HepG2 (cell line): ENCODE measurements around the gene CAMK4. TPM values are rescaled to one million over a fixed set of nuclear protein-coding genes. Genes with fewer than 3 reads are reported as not detected.

Experiments
- ATAC-seq: fragments of 200-7000 bp; cut with Tn5 transposase; 3 replicates; pipeline ENCODE4 v1.9.1; 2020; ENCODE audit warnings: mild to moderate bottlenecking, moderate library complexity
- BruUV-seq: library from RNA; stranded (reverse); fragments of 400-500 nt; replicated peaks from 2 replicates; lab custom pipeline; 2021; lab: Mats Ljungman, UMichigan
- CTCF ChIA-PET: fragments of 300-600 bp; formaldehyde crosslinking; extraction: SDS; loops from one replicate; lab custom pipeline; 2021; ENCODE audit warnings: low total read pairs, inconsistent platforms, low intra/inter-chr PET ratio; lab: Yijun Ruan, JAX
- POLR2A ChIA-PET: fragments of 350-600 bp; sonication (Branson Sonifier 250); formaldehyde crosslinking; loops from one replicate; lab custom pipeline; 2020; ENCODE audit warnings: antibody characterized with exemption, inconsistent platforms; lab: Yijun Ruan, JAX
- DNase-seq: peaks from one replicate; pipeline ENCODE4 v3.0.0-alpha.2; 2015; ENCODE audit warnings: low spot score
- FAIRE-seq: peaks from 3 replicates; lab custom pipeline; 2011; peaks lifted over from hg19 to GRCh38; lab: Jason Lieb, UNC
- H2AFZ ChIP-seq: one replicate; pipeline ENCODE4 v1.6.1; 2011; ENCODE audit warnings: low read length, inconsistent platforms
- H3K27ac ChIP-seq: fragments of 300-600 bp; 3 replicates; pipeline ENCODE4 v1.8.0; 2011; ENCODE audit warnings: mixed run types, mild to moderate bottlenecking, mixed read lengths, low read length, inconsistent platforms; ENCODE audit not compliant: insufficient read depth; ENCODE audit errors: extremely low read length
- H3K27me3 ChIP-seq, 2 experiments: fragments of 200-600 bp in 1 of 2; 2 replicates in 1 of 2; 3 replicates in 1 of 2; pipeline versions ENCODE4 v1.6.0 to v1.8.0; 2011; ENCODE audit warnings: low read length in 2 of 2, mild to moderate bottlenecking in 2 of 2, moderate library complexity in 2 of 2, inconsistent platforms in 1 of 2; ENCODE audit not compliant: insufficient read depth in 2 of 2, control insufficient read depth in 1 of 2
- H3K36me3 ChIP-seq, 2 experiments: fragments of 200-600 bp in 1 of 2; replicated peaks in 1 of 2; 2 replicates in 1 of 2; 3 replicates in 1 of 2; pipeline versions ENCODE4 v1.5.1 to v1.8.0; 2011; ENCODE audit warnings: low read length in 2 of 2, inconsistent platforms in 1 of 2; ENCODE audit not compliant: insufficient read depth in 2 of 2, control insufficient read depth in 1 of 2
- H3K4me1 ChIP-seq: 2 replicates; pipeline ENCODE4 v1.5.1; 2012; ENCODE audit warnings: low read length, inconsistent platforms; ENCODE audit not compliant: insufficient read depth
- H3K4me2 ChIP-seq: 2 replicates; pipeline ENCODE4 v1.6.0; 2011; ENCODE audit warnings: low read depth, low read length, inconsistent platforms
- H3K4me3 ChIP-seq, 3 experiments: fragments of 200-600 bp in 1 of 3; sonication (generic), shearing (Covaris generic) in 1 of 3; replicated peaks in 1 of 3; 2 replicates each; pipeline ENCODE4 v1.5.1; 2011 to 2016; ENCODE audit warnings: low read length in 3 of 3, inconsistent platforms in 2 of 3, low read depth in 2 of 3, mild to moderate bottlenecking in 2 of 3, control low read depth in 1 of 3, mixed read lengths in 1 of 3; ENCODE audit not compliant: insufficient read depth in 1 of 3
- H3K79me2 ChIP-seq: one replicate; pipeline ENCODE4 v1.6.1; 2011; ENCODE audit warnings: low read length, inconsistent platforms; ENCODE audit not compliant: insufficient read depth
- H3K9ac ChIP-seq: 2 replicates; pipeline ENCODE4 v1.6.0; 2011; ENCODE audit warnings: mild to moderate bottlenecking, low read depth, low read length, inconsistent platforms; ENCODE audit not compliant: insufficient read depth
- H3K9me3 ChIP-seq: 2 replicates; pipeline ENCODE4 v1.5.1; 2012; ENCODE audit warnings: mild to moderate bottlenecking, low read length
- H4K20me1 ChIP-seq: 2 replicates; pipeline ENCODE4 v1.6.0; 2011; ENCODE audit warnings: inconsistent platforms, mild to moderate bottlenecking, low read length, moderate library complexity; ENCODE audit not compliant: insufficient read depth
- HDAC2 ChIP-seq: sonication (generic); formaldehyde crosslinking; IDR thresholded peaks from 2 replicates; pipeline ENCODE4 v1.4.0; 2020; ENCODE audit warnings: missing genetic modification reagents
- JUN ChIP-seq: sonication (generic); formaldehyde crosslinking; IDR thresholded peaks from 2 replicates; pipeline ENCODE4 v1.4.0; 2020; ENCODE audit warnings: mild to moderate bottlenecking, missing genetic modification reagents
- SMC3 ChIP-seq: IDR thresholded peaks from 2 replicates; pipeline ENCODE4 v1.6.1; 2011; ENCODE audit warnings: low read length, improper control_type of control experiment
- STAG1 ChIP-seq: sonication (generic); formaldehyde crosslinking; IDR thresholded peaks from 2 replicates; pipeline ENCODE4 v1.4.0; 2020; ENCODE audit warnings: missing genetic modification reagents
- ZNF331 ChIP-seq: sonication (generic); formaldehyde crosslinking; IDR thresholded peaks from 2 replicates; pipeline ENCODE4 v1.4.0; 2020; ENCODE audit warnings: missing genetic modification reagents
- ZNF605 ChIP-seq: sonication (generic); formaldehyde crosslinking; IDR thresholded peaks from 2 replicates; pipeline ENCODE4 v1.8.0; 2022; ENCODE audit warnings: mild to moderate bottlenecking, missing genetic modification reagents
- ZNF766 ChIP-seq: sonication (generic); formaldehyde crosslinking; IDR thresholded peaks from 2 replicates; pipeline ENCODE4 v1.5.0; 2020; ENCODE audit warnings: missing genetic modification reagents, borderline replicate concordance
- WGBS: methylation state at CpG from one replicate; pipeline ENCODE4 v1.1.6; 2017; ENCODE audit warnings: low lambda C conversion rate; 5-methylcytosine and 5-hydroxymethylcytosine counted together
- in situ Hi-C: cut with HindIII; loops from 2 replicates; pipeline ENCODE4 v1.10.0; 2017; ENCODE audit warnings: low pct_unique_long_range_greater_than_20kb; ENCODE audit not compliant: extremely low pct_ligation_motif_present
- intact Hi-C: fragments of 100-400 bp; cut with micrococcal nuclease; formaldehyde crosslinking; loops from one replicate; pipeline ENCODE4 v1.10.0; 2022; ENCODE audit not compliant: unreplicated experiment
- polyA plus RNA-seq, 8 experiments: library from polyadenylated mRNA; depleted of rRNA in 3 of 8; stranded (reverse) in 7 of 8; unstranded in 1 of 8; fragments of >200 nt; fragmentation: Illumina TruSeq in 4 of 8; extraction: Trizol in 4 of 8; gene quantifications; 2 replicates each; pipeline versions ENCODE4 v1.2.1 to v1.2.3, GENCODE V29; 2011 to 2016; ENCODE audit warnings: low read depth in 4 of 8, missing spikeins in 1 of 8, mixed read lengths in 1 of 8; ENCODE audit not compliant: insufficient read depth in 1 of 8
- total RNA-seq, 5 experiments: library from RNA; depleted of rRNA; stranded (reverse); fragments of >200 nt; fragmentation: Illumina TruSeq; extraction: Trizol; gene quantifications; 2 replicates each; pipeline ENCODE4 v1.2.3, GENCODE V29; 2016; ENCODE audit warnings: low read depth in 1 of 5
- TF ChIP-seq, protein P1 (sequence below): sonication (generic); formaldehyde crosslinking; IDR thresholded peaks from 2 replicates; pipeline ENCODE4 v1.5.0; 2020; ENCODE audit warnings: mild to moderate bottlenecking, missing genetic modification reagents, moderate library complexity
- TF ChIP-seq, protein P2 (sequence below): sonication (generic); formaldehyde crosslinking; IDR thresholded peaks from 2 replicates; pipeline ENCODE4 v1.4.0; 2020; ENCODE audit warnings: missing genetic modification reagents, borderline replicate concordance
- TF ChIP-seq, protein P3 (sequence below): sonication (generic); formaldehyde crosslinking; IDR thresholded peaks from 2 replicates; pipeline ENCODE4 v1.8.1; 2023; ENCODE audit warnings: mild to moderate bottlenecking, moderate library complexity, missing genetic modification reagents

Gene CAMK4
- total and polyA plus RNA-seq, 2 of the 13 experiments (the other 11 are each of a cell fraction or from before 2014, with no cell fraction given), result not detected

DNA sequence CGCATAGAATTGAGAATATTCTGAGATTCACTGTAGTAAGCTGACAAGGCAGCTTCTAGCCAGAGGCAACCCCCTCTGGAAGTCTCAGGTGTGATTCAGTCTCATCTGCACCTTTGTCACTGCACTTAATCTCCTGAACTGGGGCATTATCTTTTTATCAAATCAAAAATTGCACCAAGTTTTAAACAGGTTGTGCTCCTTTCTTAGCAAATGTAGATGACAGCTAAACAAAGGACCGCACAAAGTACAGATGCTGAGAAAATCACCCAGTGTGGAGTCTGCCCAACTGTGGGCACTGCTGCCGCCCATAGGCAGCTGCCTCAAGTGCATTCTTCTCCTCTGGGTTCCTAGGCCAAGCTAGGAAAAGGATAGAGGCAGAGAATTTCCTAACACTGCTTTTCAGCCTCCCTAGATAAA lies 237.1 kb downstream of the CAMK4 start:
- H3K9ac ChIP-seq, result no peak overlapping the region
- H4K20me1 ChIP-seq, result no peaks in the 10 kb centered on the region
- CTCF ChIA-PET, result no interaction called here
- intact Hi-C loops (loop anchor here (5.0 kb wide), 1 partner anchor 304 kb away; no protein-coding TSS in a partner anchor), in situ Hi-C loops (no loop called here)
- no peak for FAIRE-seq
- DNase-seq, result no peak
- peak; percentile 93 for ATAC-seq
- BruUV-seq, result no TSS peak
- H3K4me1 ChIP-seq, result no peaks in the 10 kb centered on the region
- H3K27ac ChIP-seq, result no peak overlapping the region
- H2AFZ ChIP-seq, result no peak overlapping the region
- TF ChIP-seq SMC3, result peak; percentile 17; the same call in 1 of the 2 replicates
- no peak for TF ChIP-seq ZNF766 (CRISPR knock-in tag)
- TF ChIP-seq STAG1 (CRISPR knock-in tag), result peak; percentile 58
- TF ChIP-seq, protein P1, sequence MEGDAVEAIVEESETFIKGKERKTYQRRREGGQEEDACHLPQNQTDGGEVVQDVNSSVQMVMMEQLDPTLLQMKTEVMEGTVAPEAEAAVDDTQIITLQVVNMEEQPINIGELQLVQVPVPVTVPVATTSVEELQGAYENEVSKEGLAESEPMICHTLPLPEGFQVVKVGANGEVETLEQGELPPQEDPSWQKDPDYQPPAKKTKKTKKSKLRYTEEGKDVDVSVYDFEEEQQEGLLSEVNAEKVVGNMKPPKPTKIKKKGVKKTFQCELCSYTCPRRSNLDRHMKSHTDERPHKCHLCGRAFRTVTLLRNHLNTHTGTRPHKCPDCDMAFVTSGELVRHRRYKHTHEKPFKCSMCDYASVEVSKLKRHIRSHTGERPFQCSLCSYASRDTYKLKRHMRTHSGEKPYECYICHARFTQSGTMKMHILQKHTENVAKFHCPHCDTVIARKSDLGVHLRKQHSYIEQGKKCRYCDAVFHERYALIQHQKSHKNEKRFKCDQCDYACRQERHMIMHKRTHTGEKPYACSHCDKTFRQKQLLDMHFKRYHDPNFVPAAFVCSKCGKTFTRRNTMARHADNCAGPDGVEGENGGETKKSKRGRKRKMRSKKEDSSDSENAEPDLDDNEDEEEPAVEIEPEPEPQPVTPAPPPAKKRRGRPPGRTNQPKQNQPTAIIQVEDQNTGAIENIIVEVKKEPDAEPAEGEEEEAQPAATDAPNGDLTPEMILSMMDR, result peak; percentile 47
- TF ChIP-seq, all 625 proteins: peak for 3
- H3K27me3 ChIP-seq, result no peaks in the 10 kb centered on the region
- no peaks in the 10 kb centered on the region for H3K79me2 ChIP-seq
- WGBS, result 35% methylated on average over 3 of the region's 3 CpGs
- POLR2A ChIA-PET, result no interaction called here
- no peak overlapping the region for H3K4me3 ChIP-seq
- no peaks in the 10 kb centered on the region for H3K36me3 ChIP-seq
- H3K9me3 ChIP-seq, result no peaks in the 10 kb centered on the region
- no peak overlapping the region for H3K4me2 ChIP-seq

DNA sequence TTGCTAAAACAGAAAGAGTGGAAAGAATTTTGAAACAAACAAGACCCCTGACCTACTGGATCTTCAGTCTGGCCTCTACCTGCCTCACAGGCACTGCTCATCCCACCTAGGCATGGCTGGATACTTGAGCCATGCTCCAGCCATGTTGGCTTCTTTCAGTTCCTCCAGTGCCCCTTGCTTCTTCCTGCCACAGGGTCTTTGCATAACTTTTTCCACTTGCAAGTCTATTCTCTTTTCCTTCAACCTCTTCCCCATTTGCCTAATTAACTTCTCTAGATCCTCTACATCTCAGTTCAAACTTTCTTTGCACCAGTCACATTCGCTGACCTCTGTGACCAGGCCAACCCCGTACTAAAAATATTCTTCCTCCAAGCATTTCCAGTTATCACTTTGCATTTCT lies 237.8 kb downstream of the CAMK4 start:
- Histone ChIP-seq H3K79me2 (no peaks in the 10 kb centered on the region), H3K9me3 (no peaks in the 10 kb centered on the region), H3K36me3 (no peaks in the 10 kb centered on the region), H3K9ac (no peak overlapping the region), H3K4me2 (no peak overlapping the region), H2AFZ (no peak overlapping the region), H3K27me3 (no peaks in the 10 kb centered on the region), H3K4me3 (no peak overlapping the region), H3K27ac (no peak overlapping the region), H3K4me1 (no peaks in the 10 kb centered on the region), H4K20me1 (no peaks in the 10 kb centered on the region)
- intact Hi-C loops (loop anchor here (5.0 kb wide), 1 partner anchor 305 kb away; no protein-coding TSS in a partner anchor), in situ Hi-C loops (no loop called here)
- 1% methylated on average over 2 of the region's 2 CpGs for WGBS
- ChIA-PET POLR2A (no interaction called here), CTCF (no interaction called here)
- no peak for ATAC-seq
- BruUV-seq, result no TSS peak
- no peak for FAIRE-seq
- TF ChIP-seq, protein P2, sequence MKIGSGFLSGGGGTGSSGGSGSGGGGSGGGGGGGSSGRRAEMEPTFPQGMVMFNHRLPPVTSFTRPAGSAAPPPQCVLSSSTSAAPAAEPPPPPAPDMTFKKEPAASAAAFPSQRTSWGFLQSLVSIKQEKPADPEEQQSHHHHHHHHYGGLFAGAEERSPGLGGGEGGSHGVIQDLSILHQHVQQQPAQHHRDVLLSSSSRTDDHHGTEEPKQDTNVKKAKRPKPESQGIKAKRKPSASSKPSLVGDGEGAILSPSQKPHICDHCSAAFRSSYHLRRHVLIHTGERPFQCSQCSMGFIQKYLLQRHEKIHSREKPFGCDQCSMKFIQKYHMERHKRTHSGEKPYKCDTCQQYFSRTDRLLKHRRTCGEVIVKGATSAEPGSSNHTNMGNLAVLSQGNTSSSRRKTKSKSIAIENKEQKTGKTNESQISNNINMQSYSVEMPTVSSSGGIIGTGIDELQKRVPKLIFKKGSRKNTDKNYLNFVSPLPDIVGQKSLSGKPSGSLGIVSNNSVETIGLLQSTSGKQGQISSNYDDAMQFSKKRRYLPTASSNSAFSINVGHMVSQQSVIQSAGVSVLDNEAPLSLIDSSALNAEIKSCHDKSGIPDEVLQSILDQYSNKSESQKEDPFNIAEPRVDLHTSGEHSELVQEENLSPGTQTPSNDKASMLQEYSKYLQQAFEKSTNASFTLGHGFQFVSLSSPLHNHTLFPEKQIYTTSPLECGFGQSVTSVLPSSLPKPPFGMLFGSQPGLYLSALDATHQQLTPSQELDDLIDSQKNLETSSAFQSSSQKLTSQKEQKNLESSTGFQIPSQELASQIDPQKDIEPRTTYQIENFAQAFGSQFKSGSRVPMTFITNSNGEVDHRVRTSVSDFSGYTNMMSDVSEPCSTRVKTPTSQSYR (CRISPR knock-in tag), result no peak
- TF ChIP-seq ZNF605 (CRISPR knock-in tag) (no peak), ZNF331 (CRISPR knock-in tag) (no peak), HDAC2 (no peak), JUN (CRISPR knock-in tag) (no peak)
- TF ChIP-seq, protein P3, sequence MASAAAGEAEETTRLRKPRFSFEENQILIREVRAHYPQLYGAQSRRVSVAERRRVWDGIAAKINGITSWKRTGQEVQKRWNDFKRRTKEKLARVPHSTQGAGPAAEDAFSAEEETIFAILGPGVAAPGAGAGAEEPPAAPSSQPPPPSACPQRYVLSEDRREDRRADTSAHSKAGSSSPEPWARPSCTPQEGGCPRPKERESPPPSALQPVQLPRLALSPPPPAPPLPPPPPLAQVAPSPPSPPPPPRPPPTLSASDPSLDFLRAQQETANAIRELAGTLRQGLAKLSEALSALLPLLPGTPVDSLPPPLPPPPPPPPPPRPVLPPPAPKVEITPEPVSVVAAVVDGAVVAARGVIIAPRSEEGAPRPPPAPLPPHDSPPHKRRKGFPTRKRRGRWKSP (CRISPR knock-in tag), result no peak
- TF ChIP-seq, all 625 proteins: peak for 0
- DNase-seq, result no peak
